Measurements from ENCODE around the gene THAP7. TPM values are rescaled to one million over a fixed set of nuclear protein-coding genes. Genes with fewer than 3 reads are reported as not detected.
A peak's percentile ranks its signal among the peaks of the same experiment; 100 is the strongest.

The THAP7 gene
- total RNA-seq, 6 donors from 2014 or later = 18.9 to 52.4 (median 32.0) TPM

GRCh38 chr22:20979940-20980453 lies 21.9 kb downstream of the THAP7 start:
- no peak overlapping the region for H3K27ac ChIP-seq
- DNase-seq (peak in 1 of 2 donors; percentile 54), ATAC-seq (ENCODE audit: low FRiP score in 2 of 2) (no peak)
- no peaks in the 10 kb centered on the region for H3K36me3 ChIP-seq
- no peak for TF ChIP-seq POLR2A (IDR thresholded peaks at IDR 0.05)
- TF ChIP-seq POLR2AphosphoS5 (IDR thresholded peaks at IDR 0.05) = no peak
- TF ChIP-seq, protein P1, sequence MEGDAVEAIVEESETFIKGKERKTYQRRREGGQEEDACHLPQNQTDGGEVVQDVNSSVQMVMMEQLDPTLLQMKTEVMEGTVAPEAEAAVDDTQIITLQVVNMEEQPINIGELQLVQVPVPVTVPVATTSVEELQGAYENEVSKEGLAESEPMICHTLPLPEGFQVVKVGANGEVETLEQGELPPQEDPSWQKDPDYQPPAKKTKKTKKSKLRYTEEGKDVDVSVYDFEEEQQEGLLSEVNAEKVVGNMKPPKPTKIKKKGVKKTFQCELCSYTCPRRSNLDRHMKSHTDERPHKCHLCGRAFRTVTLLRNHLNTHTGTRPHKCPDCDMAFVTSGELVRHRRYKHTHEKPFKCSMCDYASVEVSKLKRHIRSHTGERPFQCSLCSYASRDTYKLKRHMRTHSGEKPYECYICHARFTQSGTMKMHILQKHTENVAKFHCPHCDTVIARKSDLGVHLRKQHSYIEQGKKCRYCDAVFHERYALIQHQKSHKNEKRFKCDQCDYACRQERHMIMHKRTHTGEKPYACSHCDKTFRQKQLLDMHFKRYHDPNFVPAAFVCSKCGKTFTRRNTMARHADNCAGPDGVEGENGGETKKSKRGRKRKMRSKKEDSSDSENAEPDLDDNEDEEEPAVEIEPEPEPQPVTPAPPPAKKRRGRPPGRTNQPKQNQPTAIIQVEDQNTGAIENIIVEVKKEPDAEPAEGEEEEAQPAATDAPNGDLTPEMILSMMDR (IDR thresholded peaks at IDR 0.05) = no peak
- TF ChIP-seq EP300 (IDR thresholded peaks at IDR 0.05) = no peak
- H3K4me3 ChIP-seq = peak overlapping the region in 3 of 4 donors; percentile 16 to 41 (median 31)
- WGBS, 2 donors = 43 to 68% methylated on average over 2 to 13 of the region's 13 CpGs
- no peaks in the 10 kb centered on the region for H3K27me3 ChIP-seq
- H3K4me1 ChIP-seq = peaks cover 26 to 42% (median 30%) of the 10 kb centered on the region in 4 donors
- peaks cover 0 to 9% (median 1%) of the 10 kb centered on the region in 4 donors for H3K9me3 ChIP-seq

GRCh38 chr22:20979243-20979809 lies 22.6 kb downstream of the THAP7 start:
- Histone ChIP-seq H3K4me3 (peak overlapping the region in 3 of 4 donors; percentile 16 to 41 (median 31)), H3K9me3 (peaks cover 0 to 9% (median 1%) of the 10 kb centered on the region in 4 donors), H3K36me3 (no peaks in the 10 kb centered on the region), H3K27ac (no peak overlapping the region), H3K4me1 (peaks cover 26 to 42% (median 30%) of the 10 kb centered on the region in 4 donors), H3K27me3 (no peaks in the 10 kb centered on the region)
- ATAC-seq (ENCODE audit: low FRiP score in 2 of 2) (peak; percentile 35 to 72), DNase-seq (peak; percentile 89 to 91)
- TF ChIP-seq POLR2AphosphoS5 (IDR thresholded peaks at IDR 0.05) = no peak
- TF ChIP-seq, protein P1 (IDR thresholded peaks at IDR 0.05) = peak in 1 of 6 experiments; percentile 8
- WGBS, 2 donors = 0 to 14% methylated on average over 3 to 38 of the region's 39 CpGs

DNA sequence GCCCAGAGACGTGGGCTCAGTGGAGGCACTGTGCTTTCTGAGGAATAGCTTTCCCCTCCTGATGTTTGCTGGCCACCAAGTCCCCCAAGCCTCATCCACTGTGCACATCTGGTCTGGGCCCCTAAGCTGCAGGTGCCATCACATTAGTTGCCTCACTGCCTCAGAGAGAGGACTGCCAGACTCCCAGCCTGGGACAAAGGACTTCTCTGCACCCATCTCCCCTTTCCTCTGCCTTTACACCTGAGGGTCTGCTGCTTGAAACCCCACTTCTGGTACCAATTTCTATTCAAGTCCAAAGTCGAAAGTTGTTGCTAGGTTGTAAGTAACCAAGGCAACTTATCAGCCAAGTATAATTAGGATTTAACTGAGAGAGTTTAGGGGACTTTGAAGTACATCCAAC lies 23.5 kb downstream of the THAP7 start:
- TF ChIP-seq, protein P1 (IDR thresholded peaks at IDR 0.05) = no peak
- TF ChIP-seq POLR2A (IDR thresholded peaks at IDR 0.05) (no peak), POLR2AphosphoS5 (IDR thresholded peaks at IDR 0.05) (no peak), EP300 (IDR thresholded peaks at IDR 0.05) (no peak)
- ATAC-seq (ENCODE audit: low FRiP score in 2 of 2) = no peak
- WGBS, 2 donors = 90 to 91% methylated on average over 2 of the region's 2 CpGs

DNA sequence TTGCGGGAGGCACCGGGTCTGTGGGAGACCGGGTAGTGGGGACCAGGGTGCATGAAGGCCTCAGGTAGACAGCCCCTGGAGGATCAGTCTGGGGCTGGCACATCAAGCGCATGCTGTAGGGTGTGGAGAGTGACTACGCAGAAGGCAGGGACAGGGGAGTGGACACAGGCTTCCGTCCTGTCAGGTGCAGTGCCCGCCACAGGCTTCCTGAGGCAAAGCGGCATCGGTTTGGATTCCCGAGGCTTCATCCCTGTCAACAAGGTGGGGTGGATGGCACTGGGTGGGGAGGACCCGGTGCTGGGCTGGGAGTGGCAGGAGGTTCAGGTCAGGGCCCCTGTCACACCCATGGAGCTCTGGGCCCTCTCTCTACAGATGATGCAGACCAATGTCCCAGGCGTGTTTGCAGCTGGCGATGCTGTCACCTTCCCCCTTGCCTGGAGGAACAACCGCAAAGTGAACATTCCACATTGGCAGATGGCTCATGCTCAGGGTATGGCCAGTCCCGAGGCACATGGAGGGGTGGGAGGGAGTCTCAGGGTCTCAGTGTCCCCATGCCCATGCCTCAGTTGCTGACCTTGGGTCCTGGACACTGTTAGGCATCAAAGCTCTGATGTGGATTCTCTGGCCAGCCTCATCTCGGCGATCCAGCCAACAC lies 24.3 kb downstream of the THAP7 start:
- no peak overlapping the region for H3K4me3 ChIP-seq
- no peaks in the 10 kb centered on the region for H3K27me3 ChIP-seq
- no peaks in the 10 kb centered on the region for H3K36me3 ChIP-seq
- peaks cover 19 to 31% (median 20%) of the 10 kb centered on the region in 4 donors for H3K4me1 ChIP-seq
- DNase-seq = peak in 1 of 2 donors; percentile 56
- no peak for ATAC-seq (ENCODE audit: low FRiP score in 2 of 2)
- H3K9me3 ChIP-seq = peaks cover 0 to 9% (median 1%) of the 10 kb centered on the region in 4 donors
- WGBS, 2 donors = 82 to 91% methylated on average over 12 to 17 of the region's 17 CpGs
- TF ChIP-seq POLR2AphosphoS5 (IDR thresholded peaks at IDR 0.05) (no peak), POLR2A (IDR thresholded peaks at IDR 0.05) (no peak), EP300 (IDR thresholded peaks at IDR 0.05) (no peak)
- TF ChIP-seq, protein P1 (IDR thresholded peaks at IDR 0.05) = no peak
- no peak overlapping the region for H3K27ac ChIP-seq

More for the DNA sequence above, 23.5 kb downstream of the THAP7 start:
- no peak for DNase-seq
- Histone ChIP-seq H3K36me3 (no peaks in the 10 kb centered on the region), H3K27ac (no peak overlapping the region), H3K4me1 (peaks cover 26 to 38% (median 27%) of the 10 kb centered on the region in 4 donors), H3K27me3 (no peaks in the 10 kb centered on the region), H3K9me3 (peaks cover 0 to 9% (median 1%) of the 10 kb centered on the region in 4 donors), H3K4me3 (no peak overlapping the region)
